ENCODE measurements around the gene BRMS1L.

- peak in 10 of 11 experiments; percentile 13 to 75 (median 62) for TF ChIP-seq CTCF (IDR thresholded peaks at IDR 0.05 in 8 of 11, conservative IDR thresholded peaks at IDR 0.05 in 3 of 11)
- TF ChIP-seq POLR2AphosphoS5 (IDR thresholded peaks at IDR 0.05) = no peak
- no peak for TF ChIP-seq POLR2A (IDR thresholded peaks at IDR 0.05)
These were observed 11.7 kb upstream of the BRMS1L start for GRCh38 chr14:35814371-35815005.
